Parathyroid adenoma (tissue), 2 donors: Measurements from ENCODE around the gene PRMT3.
"Not testable (repeated sequence)": the region's sequence is repeated elsewhere in the genome, so short reads cannot be mapped to it uniquely, and the experiment has no call there.

Experiments used
- H2AFZ ChIP-seq: fragments of 300-600 bp; sonication (generic); one replicate; pipeline ENCODE4 v1.7.0; 2017; ENCODE audit warnings: antibody characterized with exemption, mild to moderate bottlenecking
- H3K27ac ChIP-seq: fragments of 300-600 bp; sonication (generic); one replicate; pipeline ENCODE4 v1.7.0; 2017
- H3K27me3 ChIP-seq: fragments of 300-600 bp; sonication (generic); one replicate; pipeline ENCODE4 v1.7.0; 2017; ENCODE audit warnings: low read length; ENCODE audit not compliant: control insufficient read depth, insufficient read depth
- H3K36me3 ChIP-seq: fragments of 300-600 bp; sonication (generic); one replicate; pipeline ENCODE4 v1.7.0; 2017; ENCODE audit warnings: low read length; ENCODE audit not compliant: control insufficient read depth, insufficient read depth
- H3K4me1 ChIP-seq: fragments of 300-600 bp; sonication (generic); one replicate; pipeline ENCODE4 v1.7.0; 2017; ENCODE audit warnings: control low read depth
- H3K4me2 ChIP-seq: fragments of 300-600 bp; sonication (generic); one replicate; pipeline ENCODE4 v1.7.0; 2017; ENCODE audit warnings: low read length
- H3K4me3 ChIP-seq: fragments of 300-600 bp; sonication (generic); one replicate; pipeline ENCODE4 v1.7.0; 2017; ENCODE audit warnings: low read depth, low read length
- H3K79me2 ChIP-seq: fragments of 300-600 bp; sonication (generic); one replicate; pipeline ENCODE4 v1.7.0; 2017; ENCODE audit warnings: control low read depth
- H3K9ac ChIP-seq: fragments of 300-600 bp; sonication (generic); one replicate; pipeline ENCODE4 v1.7.0; 2017; ENCODE audit warnings: mild to moderate bottlenecking
- H3K9me3 ChIP-seq: fragments of 300-600 bp; sonication (generic); one replicate; pipeline ENCODE4 v1.7.0; 2017; ENCODE audit warnings: low read length; ENCODE audit not compliant: control insufficient read depth
- CTCF ChIP-seq: fragments of 300-600 bp; sonication (generic); IDR thresholded peaks from one replicate; pipeline ENCODE4 v1.7.0; 2017; ENCODE audit warnings: antibody characterized with exemption, mild to moderate bottlenecking
- donor health status: primary hyperparathyroidism.

The PRMT3 gene

GRCh38 chr11:20470348-20470747 is 82.8 kb downstream of the PRMT3 start:
- Histone ChIP-seq H2AFZ (no peak overlapping the region), H3K79me2 (no peaks in the 10 kb centered on the region), H3K36me3 (no peaks in the 10 kb centered on the region), H3K27ac (no peak overlapping the region), H3K4me2 (no peak overlapping the region), H3K27me3 (no peaks in the 10 kb centered on the region), H3K9ac (no peak overlapping the region), H3K4me1 (no peaks in the 10 kb centered on the region), H3K4me3 (no peak overlapping the region), H3K9me3 (no peaks in the 10 kb centered on the region)
- TF ChIP-seq CTCF: no peak

GRCh38 chr11:20471929-20472328 is 84.4 kb downstream of the PRMT3 start:
- H3K79me2 ChIP-seq, H3K9me3 ChIP-seq, H2AFZ ChIP-seq, H3K36me3 ChIP-seq, H3K4me1 ChIP-seq, H3K9ac ChIP-seq, H3K4me2 ChIP-seq, H3K27me3 ChIP-seq, H3K4me3 ChIP-seq, H3K27ac ChIP-seq: not testable (repeated sequence)

DNA sequence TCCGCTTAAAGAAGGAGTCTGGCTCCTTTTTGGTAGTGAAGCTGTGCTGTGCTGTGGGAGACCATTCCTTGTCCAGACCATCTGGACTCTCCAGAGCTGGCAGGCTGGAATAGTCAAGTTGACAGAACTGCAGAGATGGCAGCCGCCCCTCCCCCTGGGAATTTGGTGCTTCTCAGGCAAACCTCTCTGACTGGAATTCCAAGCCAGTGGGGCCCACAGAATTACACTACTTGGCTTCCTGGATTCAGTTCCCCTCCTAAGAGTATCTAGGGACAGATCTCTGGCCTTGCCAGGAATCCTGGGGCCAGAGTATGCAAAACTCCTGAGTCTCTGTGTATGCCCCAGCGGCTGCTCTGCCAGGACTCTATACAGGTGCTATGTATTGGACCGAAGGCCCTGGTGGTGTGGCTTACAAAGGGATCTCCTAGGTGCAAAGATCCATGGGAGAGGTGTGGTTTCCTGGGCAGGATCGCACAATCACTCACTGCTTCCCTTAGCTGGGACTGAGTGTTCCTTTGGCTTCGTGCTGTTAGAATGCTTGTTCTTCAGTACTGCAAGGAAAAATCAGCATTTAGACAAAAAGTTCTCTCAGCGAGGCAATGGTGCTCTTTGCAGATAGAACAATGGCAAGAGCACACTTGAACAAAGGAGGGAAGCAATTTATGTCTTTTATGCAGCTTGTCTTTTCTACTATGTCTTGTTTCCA is 86.8 kb downstream of the PRMT3 start:
- Histone ChIP-seq H3K79me2 (no peaks in the 10 kb centered on the region), H3K4me2 (no peak overlapping the region), H3K9ac (no peak overlapping the region), H2AFZ (no peak overlapping the region), H3K4me1 (no peaks in the 10 kb centered on the region), H3K27me3 (no peaks in the 10 kb centered on the region), H3K27ac (no peak overlapping the region), H3K9me3 (no peaks in the 10 kb centered on the region), H3K36me3 (no peaks in the 10 kb centered on the region), H3K4me3 (no peak overlapping the region)
- TF ChIP-seq CTCF: no peak

DNA sequence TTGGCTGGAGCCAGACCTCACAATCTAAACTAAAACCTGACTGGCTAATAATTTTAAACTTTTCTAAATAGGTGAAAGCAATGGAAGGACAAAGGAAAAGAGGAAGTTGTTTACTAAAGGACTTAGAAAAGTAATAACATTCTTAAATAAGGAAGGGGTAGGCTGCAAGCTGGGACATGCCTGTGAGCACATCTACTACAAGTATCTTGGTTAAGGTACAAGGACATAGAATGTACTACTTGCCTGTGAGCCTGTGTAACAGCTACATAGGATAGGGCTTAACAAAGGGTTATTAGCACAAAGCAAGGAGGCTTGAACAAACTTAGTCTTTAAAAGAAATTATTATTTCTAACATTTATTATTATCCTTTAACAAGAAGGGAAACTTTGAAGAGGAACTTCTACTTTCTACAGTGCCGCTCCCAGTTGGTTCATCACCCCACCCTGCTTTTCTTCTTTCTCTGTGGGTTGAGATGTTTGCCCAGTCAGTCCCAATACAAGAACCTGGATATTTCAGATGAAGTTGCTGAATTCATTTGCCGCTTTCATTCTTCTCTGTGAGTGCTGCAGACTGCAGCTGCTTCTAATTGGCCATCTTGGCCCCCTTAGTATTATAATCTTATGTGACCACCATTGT is 87.5 kb downstream of the PRMT3 start:
- Histone ChIP-seq H3K27me3 (no peaks in the 10 kb centered on the region), H3K79me2 (no peaks in the 10 kb centered on the region), H3K27ac (no peak overlapping the region), H3K36me3 (no peaks in the 10 kb centered on the region), H3K9ac (no peak overlapping the region), H3K4me2 (no peak overlapping the region), H3K9me3 (no peaks in the 10 kb centered on the region), H3K4me3 (no peak overlapping the region), H2AFZ (no peak overlapping the region), H3K4me1 (no peaks in the 10 kb centered on the region)
- no peak for TF ChIP-seq CTCF

DNA sequence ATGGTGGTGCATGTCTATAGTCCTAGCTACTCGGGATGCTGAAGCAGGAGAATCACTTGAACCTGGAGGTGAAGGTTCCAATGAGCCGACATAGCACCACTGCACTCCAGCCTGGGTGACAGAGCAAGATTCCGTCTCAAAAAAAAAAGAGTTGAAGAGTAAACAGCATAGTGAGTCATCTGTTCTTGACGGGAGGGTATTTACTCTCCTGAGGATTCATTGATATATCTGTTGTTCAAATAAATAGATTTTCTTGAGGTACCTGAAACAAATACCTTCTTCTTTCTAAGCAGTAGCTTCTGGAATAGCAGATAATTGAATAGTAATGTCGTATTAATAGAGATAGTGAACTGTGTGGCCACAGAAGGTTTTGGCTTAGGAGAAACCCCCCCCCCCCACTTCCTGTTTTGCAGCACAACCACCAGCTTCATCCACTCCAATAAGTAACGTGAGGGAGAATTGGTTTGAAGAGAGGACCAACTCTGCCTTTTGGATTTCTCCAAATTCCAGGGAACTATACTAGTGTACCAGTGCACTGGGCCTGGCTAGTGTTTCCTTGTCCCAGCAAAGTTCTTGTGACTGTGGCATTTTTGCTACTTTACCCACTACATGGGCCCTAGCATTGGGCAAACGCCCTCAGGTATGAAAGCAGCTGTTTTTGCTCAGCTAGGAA is 90.0 kb downstream of the PRMT3 start:
- Histone ChIP-seq H3K9me3 (no peaks in the 10 kb centered on the region), H3K4me2 (no peak overlapping the region), H3K4me3 (no peak overlapping the region)

More for the DNA sequence above, 90.0 kb downstream of the PRMT3 start:
- no peak for TF ChIP-seq CTCF
- Histone ChIP-seq H3K4me1 (no peaks in the 10 kb centered on the region), H3K36me3 (no peaks in the 10 kb centered on the region), H2AFZ (no peak overlapping the region), H3K27me3 (no peaks in the 10 kb centered on the region), H3K27ac (no peak overlapping the region), H3K9ac (no peak overlapping the region), H3K79me2 (no peaks in the 10 kb centered on the region)
